ENCODE measurements around the gene CDK14. TPM values are rescaled to one million over a fixed set of nuclear protein-coding genes. Genes with fewer than 3 reads are reported as not detected.

Gene CDK14
- total RNA-seq, 1 experiment from 2014 or later: 39.1 TPM

DNA sequence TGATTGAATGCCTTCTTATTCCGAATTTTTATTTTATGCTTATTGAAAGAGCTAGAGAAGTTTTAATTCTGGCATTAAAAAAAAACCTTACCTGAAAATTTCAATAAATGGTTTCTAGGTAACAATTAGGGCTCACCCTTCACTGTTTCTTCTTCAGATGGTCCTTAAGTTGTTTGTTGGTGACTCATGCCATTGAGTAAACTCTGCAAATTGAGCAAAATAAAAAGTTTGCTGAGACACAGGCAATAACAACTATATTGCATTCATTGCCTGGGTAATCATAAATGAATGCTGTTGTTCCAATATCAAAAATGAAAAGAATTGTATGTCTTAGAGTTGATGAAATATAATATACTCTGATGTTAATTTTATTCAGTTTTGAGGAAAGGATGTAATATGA is 300.3 kb downstream of the CDK14 start:
- Histone ChIP-seq H3F3A (ENCODE audit: insufficient read depth, low read depth) (no peaks in the 10 kb centered on the region), H4K20me1 (ENCODE audit: insufficient read depth) (no peaks in the 10 kb centered on the region), H3K9me3 (ENCODE audit: insufficient read depth, low read depth) (no peaks in the 10 kb centered on the region), H3K27ac (no peak overlapping the region), H3K79me2 (ENCODE audit: low read depth) (no peaks in the 10 kb centered on the region), H2AFZ (no peak overlapping the region), H3K4me3 (no peak overlapping the region), H3K4me2 (no peak overlapping the region), H3K4me1 (replicated peaks; ENCODE audit: insufficient read depth) (no peaks in the 10 kb centered on the region), H3K36me3 (ENCODE audit: low read depth) (no peaks in the 10 kb centered on the region), H3K9me2 (ENCODE audit: insufficient read depth) (no peaks in the 10 kb centered on the region), H3K27me3 (ENCODE audit: insufficient read depth, low read depth) (no peaks in the 10 kb centered on the region)
- intact Hi-C loops (cut with micrococcal nuclease; ENCODE audit: unreplicated experiment): no loop called here
- TF ChIP-seq, protein P1, sequence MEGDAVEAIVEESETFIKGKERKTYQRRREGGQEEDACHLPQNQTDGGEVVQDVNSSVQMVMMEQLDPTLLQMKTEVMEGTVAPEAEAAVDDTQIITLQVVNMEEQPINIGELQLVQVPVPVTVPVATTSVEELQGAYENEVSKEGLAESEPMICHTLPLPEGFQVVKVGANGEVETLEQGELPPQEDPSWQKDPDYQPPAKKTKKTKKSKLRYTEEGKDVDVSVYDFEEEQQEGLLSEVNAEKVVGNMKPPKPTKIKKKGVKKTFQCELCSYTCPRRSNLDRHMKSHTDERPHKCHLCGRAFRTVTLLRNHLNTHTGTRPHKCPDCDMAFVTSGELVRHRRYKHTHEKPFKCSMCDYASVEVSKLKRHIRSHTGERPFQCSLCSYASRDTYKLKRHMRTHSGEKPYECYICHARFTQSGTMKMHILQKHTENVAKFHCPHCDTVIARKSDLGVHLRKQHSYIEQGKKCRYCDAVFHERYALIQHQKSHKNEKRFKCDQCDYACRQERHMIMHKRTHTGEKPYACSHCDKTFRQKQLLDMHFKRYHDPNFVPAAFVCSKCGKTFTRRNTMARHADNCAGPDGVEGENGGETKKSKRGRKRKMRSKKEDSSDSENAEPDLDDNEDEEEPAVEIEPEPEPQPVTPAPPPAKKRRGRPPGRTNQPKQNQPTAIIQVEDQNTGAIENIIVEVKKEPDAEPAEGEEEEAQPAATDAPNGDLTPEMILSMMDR (conservative IDR thresholded peaks at IDR 0.05): no peak
- TF ChIP-seq EZH2 (IDR thresholded peaks at IDR 0.05; ENCODE audit: low read depth): no peak
- POLR2A ChIA-PET (ENCODE audit: unreplicated experiment): no interaction called here
- no peak for DNase-seq
- CTCF ChIA-PET: no interaction called here
- BruUV-seq (replicated peaks): no TSS peak

DNA sequence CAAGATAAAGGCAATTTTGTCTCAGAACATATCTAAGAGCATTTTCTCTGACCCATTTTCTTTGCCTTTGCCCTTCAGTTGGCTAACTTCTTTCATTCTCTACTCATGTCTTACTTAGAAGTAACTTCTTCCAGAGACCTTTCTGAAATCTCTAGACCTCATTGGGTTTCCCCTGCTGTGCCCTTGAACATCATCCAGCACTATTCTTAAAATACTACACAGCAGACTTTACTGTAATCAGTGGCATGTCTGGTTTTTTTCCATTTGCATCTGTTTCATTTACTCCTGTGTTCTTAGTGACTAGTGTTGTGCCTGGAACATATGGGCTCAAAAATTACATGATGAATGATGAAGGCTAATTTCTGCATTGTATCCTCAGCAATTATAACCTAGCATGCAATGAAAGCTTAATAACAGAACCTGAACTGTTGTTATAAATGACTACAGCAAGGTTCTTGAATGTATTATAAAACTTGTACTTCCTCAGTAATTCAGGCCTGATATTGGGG is 301.9 kb downstream of the CDK14 start:
- intact Hi-C loops (cut with micrococcal nuclease; ENCODE audit: unreplicated experiment): no loop called here
- BruUV-seq (replicated peaks): no TSS peak
- TF ChIP-seq, protein P1 (conservative IDR thresholded peaks at IDR 0.05): no peak
- no peak for TF ChIP-seq EZH2 (IDR thresholded peaks at IDR 0.05; ENCODE audit: low read depth)
- no peak overlapping the region for H2AFZ ChIP-seq
- ChIA-PET CTCF (no interaction called here), POLR2A (ENCODE audit: unreplicated experiment) (no interaction called here)
- no peaks in the 10 kb centered on the region for H3K79me2 ChIP-seq (ENCODE audit: low read depth)
- H3K27me3 ChIP-seq (ENCODE audit: insufficient read depth, low read depth): no peaks in the 10 kb centered on the region
- H3K27ac ChIP-seq: no peak overlapping the region
- H4K20me1 ChIP-seq (ENCODE audit: insufficient read depth): no peaks in the 10 kb centered on the region
- no peak overlapping the region for H3K4me3 ChIP-seq
- H3K9me3 ChIP-seq (ENCODE audit: insufficient read depth, low read depth): no peaks in the 10 kb centered on the region
- H3K36me3 ChIP-seq (ENCODE audit: low read depth): no peaks in the 10 kb centered on the region
- H3F3A ChIP-seq (ENCODE audit: insufficient read depth, low read depth): no peaks in the 10 kb centered on the region
- DNase-seq: no peak
- no peak overlapping the region for H3K4me2 ChIP-seq
- no peaks in the 10 kb centered on the region for H3K4me1 ChIP-seq (replicated peaks; ENCODE audit: insufficient read depth)
- no peaks in the 10 kb centered on the region; the same call in 1 of the 2 replicates for H3K9me2 ChIP-seq (ENCODE audit: insufficient read depth)

DNA sequence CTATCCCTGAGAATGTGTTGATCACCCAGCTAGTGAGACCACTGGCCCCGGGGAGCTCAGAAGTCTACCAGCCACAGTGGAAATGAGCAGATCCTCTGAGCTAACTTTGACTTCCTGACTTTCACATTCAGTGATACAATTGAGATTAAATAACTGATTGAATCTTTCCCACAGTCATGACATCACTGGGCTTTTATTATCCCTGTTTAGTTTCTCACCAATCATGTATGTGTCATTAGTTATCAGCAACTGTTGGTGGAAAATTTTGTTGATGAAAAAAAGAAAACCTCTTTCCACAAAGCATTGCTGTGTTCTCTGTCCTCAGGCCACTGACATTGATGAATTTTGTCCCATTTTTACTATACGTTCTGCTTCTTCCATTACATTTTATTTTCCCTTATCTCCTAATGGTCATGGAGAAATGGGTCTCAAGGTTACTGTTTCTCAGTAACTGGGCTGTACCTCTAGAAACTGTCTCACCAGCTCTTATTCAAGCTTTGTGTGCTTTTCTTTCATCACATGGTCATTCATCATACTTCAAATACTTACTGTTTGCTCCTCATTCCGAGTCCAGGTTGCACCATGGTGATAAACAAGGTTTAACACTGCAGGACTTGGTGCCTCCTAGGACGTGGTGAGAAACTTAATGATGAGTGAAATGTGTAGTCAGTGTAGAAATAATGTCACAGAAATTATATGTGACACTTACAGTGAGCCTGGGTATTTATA is 304.7 kb downstream of the CDK14 start:
- ChIA-PET POLR2A (ENCODE audit: unreplicated experiment) (no interaction called here), CTCF (no interaction called here)

More for the DNA sequence above, 304.7 kb downstream of the CDK14 start:
- Histone ChIP-seq H3K9me3 (ENCODE audit: insufficient read depth, low read depth) (no peaks in the 10 kb centered on the region), H3K4me3 (no peak overlapping the region), H4K20me1 (ENCODE audit: insufficient read depth) (no peaks in the 10 kb centered on the region), H3K4me2 (no peak overlapping the region), H3F3A (ENCODE audit: insufficient read depth, low read depth) (no peaks in the 10 kb centered on the region), H3K79me2 (ENCODE audit: low read depth) (no peaks in the 10 kb centered on the region), H3K27ac (no peak overlapping the region), H3K27me3 (ENCODE audit: insufficient read depth, low read depth) (no peaks in the 10 kb centered on the region), H3K4me1 (replicated peaks; ENCODE audit: insufficient read depth) (no peaks in the 10 kb centered on the region), H2AFZ (no peak overlapping the region), H3K9me2 (ENCODE audit: insufficient read depth) (no peaks in the 10 kb centered on the region; the same call in 1 of the 2 replicates), H3K36me3 (ENCODE audit: low read depth) (no peaks in the 10 kb centered on the region)
- BruUV-seq (replicated peaks): no TSS peak
- TF ChIP-seq, protein P1 (conservative IDR thresholded peaks at IDR 0.05): no peak
- no peak for TF ChIP-seq EZH2 (IDR thresholded peaks at IDR 0.05; ENCODE audit: low read depth)
- intact Hi-C loops (cut with micrococcal nuclease; ENCODE audit: unreplicated experiment): no loop called here
- no peak for DNase-seq
